Rectal smooth muscle tissue (tissue), 1 donor: ENCODE results near the gene SFT2D2.

Source experiments
- H3K27ac ChIP-seq: one replicate; pipeline ENCODE4 v1.7.0; 2013; ENCODE audit warnings: low read depth, low read length, inconsistent platforms
- H3K27me3 ChIP-seq: one replicate; pipeline ENCODE4 v1.7.0; 2013; ENCODE audit warnings: low read length; ENCODE audit not compliant: control insufficient read depth, insufficient read depth
- H3K36me3 ChIP-seq: one replicate; pipeline ENCODE4 v1.7.0; 2013; ENCODE audit warnings: low read length; ENCODE audit not compliant: control insufficient read depth, insufficient read depth
- H3K4me1 ChIP-seq: one replicate; pipeline ENCODE4 v1.7.0; 2013; ENCODE audit warnings: low read length; ENCODE audit not compliant: control insufficient read depth, insufficient read depth
- H3K4me3 ChIP-seq: one replicate; pipeline ENCODE4 v1.7.0; 2013; ENCODE audit warnings: low read length
- H3K9ac ChIP-seq: one replicate; pipeline ENCODE4 v1.7.0; 2013; ENCODE audit warnings: low read length

The SFT2D2 gene

DNA sequence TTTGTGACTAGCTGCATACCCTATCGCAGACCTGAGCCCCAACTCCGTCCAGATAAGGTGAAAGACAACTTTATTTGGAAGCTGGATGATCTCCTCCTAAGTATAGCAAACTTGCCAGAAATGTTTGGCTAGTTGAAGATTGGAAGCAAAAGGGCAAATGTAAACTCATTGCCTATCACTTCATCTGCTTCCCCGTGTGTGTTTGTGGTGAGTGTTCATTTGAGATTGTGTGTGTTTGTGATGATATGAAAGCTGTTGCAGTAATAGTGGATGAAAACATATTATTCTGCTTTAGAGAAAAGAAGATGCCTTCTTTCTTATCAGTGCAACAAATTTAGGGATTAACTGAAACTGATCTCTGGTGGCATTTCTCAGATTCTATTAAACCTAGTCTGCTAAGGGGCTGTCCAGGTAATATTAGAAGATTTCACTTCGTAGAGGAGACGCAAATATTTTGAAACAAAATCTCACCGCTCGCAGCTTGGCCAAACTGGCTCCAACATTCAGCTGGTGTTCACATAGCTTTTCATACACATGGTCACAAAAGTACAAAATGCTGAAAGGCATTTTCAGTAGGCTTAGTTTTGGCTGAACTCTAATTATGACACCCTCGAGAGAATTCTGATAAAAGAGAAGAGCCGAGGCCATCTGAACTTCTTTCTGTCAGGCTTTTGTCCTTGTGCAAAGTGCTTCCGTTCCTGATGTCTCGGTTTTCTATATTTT lies 56.0 kb downstream of the SFT2D2 start:
- Histone ChIP-seq H3K27me3 (no peaks in the 10 kb centered on the region), H3K36me3 (no peaks in the 10 kb centered on the region), H3K27ac (no peak overlapping the region), H3K9ac (no peak overlapping the region), H3K4me3 (no peak overlapping the region), H3K4me1 (peaks cover 10% of the 10 kb centered on the region)

DNA sequence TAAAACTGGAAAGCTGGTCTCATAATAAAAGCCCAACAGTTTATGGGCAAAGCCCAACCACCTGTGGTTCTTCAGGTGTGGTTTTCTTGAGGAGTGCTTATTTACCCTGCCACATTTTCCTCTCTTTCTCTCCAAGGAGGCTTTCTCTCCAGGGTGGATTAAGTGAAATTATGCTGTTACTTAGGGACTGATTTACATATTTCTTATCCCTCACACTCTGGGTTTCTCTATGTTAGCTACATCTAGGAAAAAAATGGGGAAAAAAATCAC lies 59.7 kb downstream of the SFT2D2 start:
- H3K4me3 ChIP-seq = no peak overlapping the region
- H3K4me1 ChIP-seq = peaks cover 10% of the 10 kb centered on the region
- no peaks in the 10 kb centered on the region for H3K27me3 ChIP-seq
- no peak overlapping the region for H3K27ac ChIP-seq
- no peaks in the 10 kb centered on the region for H3K36me3 ChIP-seq
- H3K9ac ChIP-seq = no peak overlapping the region

DNA sequence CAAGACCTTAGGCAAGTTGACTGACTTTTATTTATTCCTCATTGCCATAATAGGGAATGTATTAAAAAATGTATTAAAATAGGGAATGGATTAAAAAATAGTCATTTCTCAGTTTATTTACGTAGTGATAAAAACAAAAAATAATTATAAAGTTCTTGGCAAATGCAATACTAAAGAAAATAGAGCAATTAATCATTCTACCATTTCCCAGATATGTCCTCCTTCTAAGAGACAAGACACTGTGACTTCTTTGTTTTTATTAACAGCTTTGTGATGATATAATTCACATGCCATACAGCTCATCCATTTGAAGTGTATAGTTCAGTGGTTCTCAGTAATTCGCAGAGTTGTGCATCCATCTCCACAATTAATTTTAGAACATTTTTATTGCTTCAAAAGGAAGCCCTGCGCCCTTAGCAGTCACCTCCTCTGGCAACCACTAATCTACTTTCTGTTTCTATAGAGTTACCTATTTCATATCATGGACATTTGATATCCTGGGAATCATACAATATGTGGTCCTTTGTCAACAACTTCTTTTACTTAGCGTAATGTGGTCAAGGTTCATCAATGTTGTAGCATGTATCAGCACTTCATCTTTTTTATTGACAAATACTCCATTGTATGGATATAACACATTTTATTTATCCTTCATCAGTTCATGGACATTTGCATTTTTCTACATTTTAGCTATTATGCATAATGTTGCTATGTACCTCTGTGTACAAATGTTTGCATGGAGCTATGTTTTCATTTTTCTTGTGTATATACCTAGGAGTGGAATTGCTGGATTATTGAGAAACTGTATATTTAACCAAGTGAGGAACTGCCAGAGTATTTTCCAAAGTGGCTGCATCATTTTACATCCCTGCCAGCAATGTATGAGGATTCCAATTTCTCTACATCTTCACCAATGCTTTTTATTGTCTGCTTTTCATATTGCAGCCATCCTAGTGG lies 60.4 kb downstream of the SFT2D2 start:
- H3K4me1 ChIP-seq = peaks cover 10% of the 10 kb centered on the region
- H3K27ac ChIP-seq = no peak overlapping the region
- no peak overlapping the region for H3K9ac ChIP-seq
- no peaks in the 10 kb centered on the region for H3K27me3 ChIP-seq
- H3K36me3 ChIP-seq = no peaks in the 10 kb centered on the region
- H3K4me3 ChIP-seq = no peak overlapping the region

DNA sequence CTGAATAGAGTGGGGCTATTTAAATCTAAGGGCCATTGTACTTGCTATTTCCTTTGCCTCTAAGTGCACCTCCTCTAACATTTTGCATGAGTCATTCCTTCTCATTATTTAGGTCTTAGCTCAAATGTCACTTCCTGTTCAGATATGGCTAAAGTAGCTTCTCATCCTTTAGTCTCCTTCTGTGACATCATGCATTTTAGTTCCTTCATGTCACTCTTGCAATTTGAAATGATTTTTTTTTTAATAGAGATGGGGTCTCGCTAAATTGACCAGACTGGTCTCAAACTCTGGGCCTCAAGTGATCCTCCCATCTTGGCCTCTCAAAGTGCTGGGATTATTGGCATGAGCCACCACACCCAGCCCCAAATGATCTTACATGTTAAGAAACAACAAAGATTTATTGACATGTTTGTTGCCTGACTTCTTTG lies 61.4 kb downstream of the SFT2D2 start:
- no peak overlapping the region for H3K27ac ChIP-seq
- no peaks in the 10 kb centered on the region for H3K27me3 ChIP-seq
- no peak overlapping the region for H3K9ac ChIP-seq
- H3K4me3 ChIP-seq = no peak overlapping the region
- H3K4me1 ChIP-seq = peaks cover 10% of the 10 kb centered on the region
- no peaks in the 10 kb centered on the region for H3K36me3 ChIP-seq

DNA sequence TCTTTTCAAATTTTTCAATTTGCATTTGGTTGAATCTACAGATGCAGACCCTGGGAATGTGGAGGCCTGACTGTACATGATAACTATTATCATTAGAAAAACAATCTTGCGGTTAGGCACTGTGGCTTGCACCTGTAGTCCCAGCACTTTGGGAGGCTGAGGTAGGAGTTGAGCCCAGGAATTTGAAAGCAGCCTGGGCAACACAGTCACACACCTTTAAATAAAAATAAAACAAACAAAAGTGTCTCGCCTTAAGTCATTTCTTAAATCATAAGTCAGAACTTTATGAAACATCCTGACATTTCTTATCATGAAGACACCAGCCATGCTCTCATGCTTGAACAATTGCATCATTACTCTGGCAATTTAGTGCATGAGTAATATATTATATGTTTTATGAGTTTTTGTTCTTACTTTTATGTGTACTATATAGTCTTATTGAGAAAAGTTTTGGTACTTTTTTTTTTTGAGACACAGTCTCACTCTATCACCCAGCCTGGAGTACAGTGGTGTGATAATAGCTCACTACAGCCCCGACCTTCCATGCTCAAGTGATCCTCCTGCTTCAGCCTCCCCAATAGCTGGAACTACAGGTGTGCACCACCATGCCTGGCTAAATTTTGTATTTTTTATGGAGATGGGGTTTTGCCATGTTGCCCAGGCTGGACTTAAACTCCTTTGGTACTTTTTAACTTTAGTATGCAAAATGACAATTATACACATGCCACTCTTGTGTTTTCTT lies 62.7 kb downstream of the SFT2D2 start:
- H3K4me1 ChIP-seq = peaks cover 10% of the 10 kb centered on the region
- no peak overlapping the region for H3K4me3 ChIP-seq

DNA sequence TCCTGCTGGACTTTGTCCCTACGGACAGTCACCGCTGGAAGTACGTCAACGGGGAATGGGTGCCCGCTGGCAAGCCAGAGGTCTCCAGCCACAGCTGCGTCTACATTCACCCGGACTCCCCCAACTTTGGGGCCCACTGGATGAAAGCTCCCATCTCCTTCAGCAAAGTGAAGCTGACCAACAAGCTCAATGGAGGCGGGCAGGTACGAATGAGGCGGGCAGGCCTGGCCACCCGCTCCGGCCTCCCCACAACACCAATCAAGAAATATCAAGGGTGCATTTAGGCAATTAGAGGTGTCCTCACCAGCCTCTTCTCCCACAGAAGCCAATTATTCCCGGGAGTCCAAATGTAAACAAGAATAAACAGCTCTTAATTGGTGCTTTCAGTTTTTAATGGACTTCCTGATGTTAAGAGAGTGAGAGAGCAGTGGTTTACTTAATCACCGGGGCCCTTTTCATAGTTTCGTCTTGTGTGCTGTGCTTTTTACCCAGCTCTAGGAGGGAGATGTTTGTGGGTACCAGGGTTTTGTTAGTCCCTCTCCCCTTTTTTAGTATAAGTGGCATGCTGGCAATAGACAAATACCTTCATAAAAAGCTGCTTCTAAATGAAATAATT lies 65.5 kb downstream of the SFT2D2 start:
- Histone ChIP-seq H3K4me3 (no peak overlapping the region), H3K9ac (no peak overlapping the region)

More for the DNA sequence above, 62.7 kb downstream of the SFT2D2 start:
- H3K9ac ChIP-seq = no peak overlapping the region
- H3K27me3 ChIP-seq = no peaks in the 10 kb centered on the region
- no peaks in the 10 kb centered on the region for H3K36me3 ChIP-seq
- H3K27ac ChIP-seq = no peak overlapping the region

DNA sequence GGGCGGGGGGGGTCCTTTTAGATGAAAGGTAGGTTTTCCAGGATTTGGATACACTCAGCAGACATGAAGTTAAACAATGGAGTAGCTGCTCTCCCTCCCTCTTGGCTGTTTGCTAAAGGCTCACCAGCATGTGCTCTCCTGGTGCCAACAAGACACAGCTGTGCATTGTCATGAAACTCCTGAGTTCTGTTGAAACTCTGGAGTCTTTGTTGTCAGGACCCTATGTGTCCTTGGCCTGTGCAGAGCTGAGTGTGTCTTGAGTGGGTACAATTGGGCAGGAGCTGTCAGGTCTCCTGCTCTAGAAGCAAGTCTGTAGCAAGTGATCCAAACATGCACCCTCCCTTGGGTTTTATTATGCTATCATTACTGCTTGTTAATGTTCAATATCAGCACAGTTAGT lies 67.6 kb downstream of the SFT2D2 start:
- Histone ChIP-seq H3K27me3 (no peaks in the 10 kb centered on the region), H3K9ac (no peak overlapping the region), H3K27ac (no peak overlapping the region)

More for the DNA sequence above, 65.5 kb downstream of the SFT2D2 start:
- Histone ChIP-seq H3K4me1 (no peaks in the 10 kb centered on the region), H3K27me3 (no peaks in the 10 kb centered on the region), H3K36me3 (no peaks in the 10 kb centered on the region), H3K27ac (no peak overlapping the region)

DNA sequence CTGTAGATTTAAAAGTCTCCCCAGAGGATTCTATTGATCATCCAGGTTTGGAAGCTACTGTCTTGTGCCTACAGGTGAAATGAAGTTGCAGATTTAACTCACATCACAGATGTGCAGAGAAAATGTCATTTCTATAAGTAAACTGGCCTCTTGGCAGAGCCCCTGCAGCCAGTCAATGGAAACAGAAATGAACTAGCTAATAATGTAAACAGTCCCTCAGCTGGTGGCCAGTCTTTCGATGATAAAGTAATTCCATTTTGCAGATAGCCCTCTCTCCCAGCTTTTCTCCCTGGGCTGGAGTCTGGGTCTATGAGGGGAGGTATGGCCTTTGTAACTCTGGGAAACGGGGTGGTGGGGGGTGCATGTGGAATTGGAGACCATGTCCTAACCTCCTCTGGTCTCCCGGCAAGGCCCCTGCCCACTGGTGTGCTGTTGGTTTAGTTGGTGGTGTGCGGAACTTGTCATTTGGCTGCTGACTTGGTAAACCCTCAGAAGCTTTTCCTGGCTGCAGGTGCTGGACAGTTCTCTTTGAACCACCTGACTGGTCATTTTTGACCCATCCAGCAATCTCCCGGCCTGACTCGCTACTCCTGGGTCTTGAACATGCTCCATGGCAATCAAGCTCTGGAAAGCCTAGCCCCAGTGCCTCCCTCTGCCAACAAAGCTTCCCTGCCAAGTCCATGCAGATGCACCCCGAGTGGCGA lies 69.8 kb downstream of the SFT2D2 start:
- no peak overlapping the region for H3K9ac ChIP-seq
- no peaks in the 10 kb centered on the region for H3K27me3 ChIP-seq
- no peak overlapping the region for H3K4me3 ChIP-seq
- H3K4me1 ChIP-seq = no peaks in the 10 kb centered on the region
- no peak overlapping the region for H3K27ac ChIP-seq
- no peaks in the 10 kb centered on the region for H3K36me3 ChIP-seq

More for the DNA sequence above, 67.6 kb downstream of the SFT2D2 start:
- Histone ChIP-seq H3K4me3 (no peak overlapping the region), H3K4me1 (no peaks in the 10 kb centered on the region), H3K36me3 (no peaks in the 10 kb centered on the region)

DNA sequence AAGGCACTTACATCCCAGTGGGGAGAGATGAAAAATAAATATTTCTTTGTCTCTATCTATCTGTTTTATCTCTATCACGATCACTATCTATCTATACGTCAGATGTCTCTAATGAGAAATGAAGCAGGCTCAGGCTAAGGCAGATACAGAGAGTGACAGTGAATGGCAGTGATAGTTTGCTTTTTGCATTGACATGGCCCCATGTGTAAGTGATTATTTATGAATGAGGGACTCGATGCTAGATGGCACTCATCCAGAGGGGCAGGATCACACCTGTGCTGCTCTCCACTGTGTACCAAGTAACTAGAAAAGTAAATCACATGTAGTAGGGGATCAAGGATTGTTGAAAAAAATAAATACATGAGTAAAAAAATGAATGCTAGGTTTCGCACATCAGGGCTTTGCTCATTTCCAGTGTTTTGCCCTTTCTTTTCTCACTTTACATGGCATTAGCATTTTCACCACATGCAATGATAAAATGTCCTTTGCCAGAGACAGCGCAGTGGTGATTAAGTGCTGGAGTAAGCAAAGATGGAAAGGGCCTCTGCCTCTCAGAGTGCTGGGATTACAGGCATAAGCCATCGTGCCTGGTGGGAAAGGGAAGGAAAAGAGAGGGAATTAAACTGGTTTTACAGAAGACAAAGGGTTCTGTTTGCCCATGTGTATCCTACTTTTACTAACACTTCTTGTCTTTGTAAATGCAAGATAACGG lies 71.4 kb downstream of the SFT2D2 start:
- no peak overlapping the region for H3K4me3 ChIP-seq
- H3K27ac ChIP-seq = no peak overlapping the region
- H3K4me1 ChIP-seq = no peaks in the 10 kb centered on the region

DNA sequence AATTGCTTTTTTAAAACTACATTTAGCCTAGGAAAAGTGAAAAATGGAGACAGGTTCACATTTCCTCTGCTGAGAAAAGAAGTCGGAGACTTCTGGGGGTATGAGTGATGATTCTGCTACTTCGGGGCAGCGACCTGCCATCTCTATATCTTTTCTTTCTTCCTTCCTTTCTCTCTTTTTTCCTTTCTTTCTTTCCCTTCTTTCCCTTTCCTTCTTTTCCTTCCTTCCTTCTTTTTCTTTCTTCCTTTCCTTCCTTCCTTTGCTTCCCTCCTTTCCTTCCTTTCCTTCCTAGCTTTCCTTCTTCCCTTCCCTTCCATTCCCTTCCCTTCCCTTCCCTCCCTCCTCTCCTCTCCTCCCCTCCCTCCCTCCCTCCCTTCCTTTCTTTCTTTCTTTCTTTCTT lies 72.6 kb downstream of the SFT2D2 start:
- no peak overlapping the region for H3K4me3 ChIP-seq
- H3K4me1 ChIP-seq = no peaks in the 10 kb centered on the region
- H3K9ac ChIP-seq = no peak overlapping the region
- no peak overlapping the region for H3K27ac ChIP-seq
- H3K27me3 ChIP-seq = no peaks in the 10 kb centered on the region
- no peaks in the 10 kb centered on the region for H3K36me3 ChIP-seq

More for the DNA sequence above, 71.4 kb downstream of the SFT2D2 start:
- Histone ChIP-seq H3K36me3 (no peaks in the 10 kb centered on the region), H3K27me3 (no peaks in the 10 kb centered on the region), H3K9ac (no peak overlapping the region)

DNA sequence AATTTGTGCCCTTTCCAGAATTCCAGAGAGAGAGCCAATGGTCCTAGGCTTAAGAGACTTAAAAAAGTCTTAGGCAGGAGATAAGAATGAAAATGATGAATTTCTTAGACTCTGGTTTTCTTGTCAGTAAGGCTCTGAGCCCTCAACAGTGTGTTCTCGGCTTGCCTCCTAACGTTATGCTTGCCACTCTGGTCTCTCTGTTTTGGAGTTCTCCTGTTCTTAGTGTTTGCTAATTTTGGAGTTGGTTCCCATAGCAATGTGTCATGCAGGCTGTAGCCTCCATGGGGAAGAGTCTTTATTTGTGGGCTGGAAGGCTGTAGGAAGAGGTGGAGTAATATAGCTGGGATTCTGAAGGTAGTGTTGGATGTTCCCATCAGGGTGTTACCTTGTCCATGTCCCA lies 74.8 kb downstream of the SFT2D2 start:
- H3K9ac ChIP-seq = no peak overlapping the region
- no peaks in the 10 kb centered on the region for H3K4me1 ChIP-seq
- no peak overlapping the region for H3K4me3 ChIP-seq
- no peaks in the 10 kb centered on the region for H3K27me3 ChIP-seq
- no peaks in the 10 kb centered on the region for H3K36me3 ChIP-seq
- no peak overlapping the region for H3K27ac ChIP-seq
